Stimulated activated CD4-positive, alpha-beta T cell treated with anti-CD3 and anti-CD28 coated beads, TNF-alpha, amount 100 ng/mL, for 24 hours (primary cell): ENCODE data around the gene CUL7.
"Not testable (repeated sequence)": the region's sequence is repeated elsewhere in the genome, so short reads cannot be mapped to it uniquely, and the experiment has no call there.

Experiments used
- DNase-seq, 3 experiments: peaks; one replicate each; pipeline ENCODE4 v3.0.0-alpha.2; 2020; ENCODE audit warnings: low read depth in 3 of 3

The CUL7 gene

GRCh38 chr6:43045371-43045930 lies 8.2 kb downstream of the CUL7 start:
- no peak for DNase-seq

DNA sequence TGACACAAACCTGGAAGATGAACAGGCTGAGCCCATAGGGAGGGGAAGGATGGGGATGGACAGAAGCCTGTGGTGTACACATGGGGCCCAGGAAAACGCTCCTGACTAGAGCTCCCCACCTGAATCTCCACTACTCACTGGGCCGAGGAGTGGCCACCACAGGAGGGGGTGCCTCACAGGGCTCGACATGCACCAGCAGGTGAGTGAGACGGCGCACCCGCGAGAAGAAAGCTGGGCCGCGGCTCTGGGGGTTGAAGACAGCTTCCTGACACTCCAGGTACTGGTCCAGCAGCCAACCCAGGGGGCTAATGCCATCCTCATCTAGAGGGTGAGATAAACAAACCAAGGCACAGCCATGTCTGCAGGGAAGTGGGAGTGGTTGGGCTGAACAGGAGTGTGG lies 10.3 kb downstream of the CUL7 start:
- no peak for DNase-seq

- not testable (repeated sequence) for DNase-seq
Measured at GRCh38 chr6:43041475-43041874, 12.2 kb downstream of the CUL7 start.

DNA sequence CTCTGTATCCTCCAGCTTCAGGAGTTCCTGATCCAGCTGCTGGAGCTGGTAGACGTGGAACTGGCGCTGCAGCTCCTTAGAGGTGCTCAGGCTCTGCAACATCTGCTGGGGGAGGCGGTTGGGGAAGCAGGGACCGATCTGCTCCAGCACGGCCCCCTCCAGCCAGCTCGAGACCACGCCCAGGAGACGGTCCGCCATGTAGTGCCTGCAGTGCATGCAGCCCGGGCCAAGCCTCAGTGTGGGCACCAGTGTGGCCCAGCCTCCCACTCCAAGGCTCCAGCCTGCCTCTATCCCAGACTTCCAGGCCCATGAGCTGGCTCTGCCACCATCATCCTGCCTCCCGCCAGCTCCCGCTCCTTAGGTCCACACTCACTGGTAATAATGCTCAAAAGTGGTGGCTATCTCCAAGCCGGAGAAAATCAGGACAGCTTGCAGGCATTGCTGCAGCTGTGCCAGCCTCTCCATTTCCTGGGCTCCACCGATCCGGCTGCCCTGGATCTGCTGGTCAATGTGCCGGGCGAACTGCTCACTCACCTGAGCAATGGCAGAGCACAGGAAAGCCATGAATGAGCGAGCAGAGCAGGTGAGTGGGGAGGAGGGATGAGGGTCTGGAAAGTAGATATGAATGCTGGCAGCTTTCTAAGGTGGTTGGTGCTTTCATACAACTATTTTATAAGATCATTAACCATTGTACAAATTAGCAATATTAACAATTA lies 13.0 kb downstream of the CUL7 start:
- DNase-seq, result no peak

GRCh38 chr6:43038727-43039126 lies 14.9 kb downstream of the CUL7 start:
- no peak for DNase-seq

- DNase-seq, result no peak
Measured at GRCh38 chr6:43037706-43038105, 15.9 kb downstream of the CUL7 start.

DNA sequence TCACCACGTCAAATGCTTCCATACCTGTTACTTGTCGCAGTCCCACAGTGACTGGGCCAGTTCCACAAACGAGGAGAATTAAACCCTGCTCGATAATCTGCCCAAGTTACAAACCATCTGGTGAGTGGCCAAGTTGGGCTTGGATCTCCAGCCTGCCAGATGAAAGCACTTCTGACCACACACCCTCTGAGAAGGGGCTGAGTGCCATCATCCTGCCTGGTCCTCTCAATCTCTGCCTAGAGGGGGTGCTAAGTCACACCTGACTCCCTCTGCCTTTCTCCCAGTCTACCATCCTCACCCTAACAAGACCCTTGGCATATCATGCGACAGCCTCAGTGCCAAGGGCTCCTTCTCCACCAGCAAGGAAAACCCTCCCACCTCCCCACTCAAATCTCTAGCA lies 16.5 kb downstream of the CUL7 start:
- no peak for DNase-seq

GRCh38 chr6:43036712-43037111 lies 16.9 kb downstream of the CUL7 start:
- no peak for DNase-seq

DNA sequence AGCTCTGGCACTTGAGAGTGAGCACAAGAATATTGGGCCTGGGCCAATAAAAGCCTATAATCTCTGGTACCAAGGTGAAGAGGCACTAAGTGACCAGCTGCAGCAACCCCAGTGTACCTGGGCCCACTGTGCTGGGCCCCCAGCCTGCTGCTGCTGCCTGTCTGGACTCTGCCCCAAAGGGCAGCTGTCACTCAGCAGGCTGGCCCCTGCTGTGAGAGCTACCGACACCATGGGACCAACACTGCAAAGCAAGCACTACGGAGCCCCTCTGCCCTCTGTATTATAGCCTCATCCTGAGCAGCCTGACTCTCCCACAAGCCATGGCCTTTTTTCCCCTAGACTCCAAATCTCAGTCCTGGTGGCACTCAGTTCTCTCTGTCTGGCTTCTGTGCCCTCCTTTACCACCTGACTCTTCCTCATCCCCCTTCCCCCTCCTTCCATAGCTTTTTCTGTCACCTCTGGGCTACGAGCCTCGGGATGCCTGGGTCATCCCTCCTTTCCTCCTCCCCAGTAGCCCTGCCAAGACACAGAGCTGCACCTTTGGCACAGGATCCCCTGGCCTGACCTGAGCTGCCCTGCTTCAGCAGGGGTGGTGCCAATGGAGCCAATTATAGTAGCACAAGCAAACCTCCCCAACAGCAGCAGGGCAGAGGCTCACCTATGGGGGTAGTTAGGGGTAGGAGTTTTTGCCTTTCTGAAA lies 18.0 kb downstream of the CUL7 start:
- no peak for DNase-seq

- no peak for DNase-seq
Measured at GRCh38 chr6:43034190-43034525, 19.5 kb downstream of the CUL7 start.

GRCh38 chr6:43033496-43034189 lies 20.0 kb downstream of the CUL7 start:
- DNase-seq, result no peak

GRCh38 chr6:43032326-43032725 lies 21.3 kb downstream of the CUL7 start:
- DNase-seq, result no peak

GRCh38 chr6:43029120-43029519 lies 24.5 kb downstream of the CUL7 start:
- no peak for DNase-seq

DNA sequence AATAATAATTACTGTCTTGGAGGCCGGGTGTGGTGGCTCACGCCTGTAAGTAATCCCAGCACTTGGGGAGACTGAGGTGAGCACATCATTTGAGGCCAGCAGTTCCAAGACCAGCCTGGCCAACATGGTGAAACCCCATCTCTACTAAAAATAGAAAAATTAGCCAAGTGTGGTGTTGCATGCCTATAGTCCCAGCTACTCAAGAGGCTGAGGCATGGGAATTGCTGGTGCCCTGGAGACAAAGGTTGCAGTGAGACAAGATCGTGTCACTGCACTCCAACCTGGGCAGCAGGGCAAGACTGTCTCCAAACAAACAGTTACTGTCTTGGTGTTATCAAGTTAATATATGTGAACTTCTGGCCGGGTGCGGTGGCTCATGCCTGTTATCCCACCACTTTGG lies 27.3 kb downstream of the CUL7 start:
- DNase-seq, result no peak

GRCh38 chr6:43024436-43024835 lies 29.2 kb downstream of the CUL7 start:
- DNase-seq, result no peak

GRCh38 chr6:43021270-43022047 lies 32.2 kb downstream of the CUL7 start, which contains the start of gene RRP36:
TSS of gene RRP36 (plus strand) at chr6:43021623. CDS start at chr6:43021655, 32 bp downstream.
- DNase-seq, result peak; percentile 65 to 77 (median 65)

DNA sequence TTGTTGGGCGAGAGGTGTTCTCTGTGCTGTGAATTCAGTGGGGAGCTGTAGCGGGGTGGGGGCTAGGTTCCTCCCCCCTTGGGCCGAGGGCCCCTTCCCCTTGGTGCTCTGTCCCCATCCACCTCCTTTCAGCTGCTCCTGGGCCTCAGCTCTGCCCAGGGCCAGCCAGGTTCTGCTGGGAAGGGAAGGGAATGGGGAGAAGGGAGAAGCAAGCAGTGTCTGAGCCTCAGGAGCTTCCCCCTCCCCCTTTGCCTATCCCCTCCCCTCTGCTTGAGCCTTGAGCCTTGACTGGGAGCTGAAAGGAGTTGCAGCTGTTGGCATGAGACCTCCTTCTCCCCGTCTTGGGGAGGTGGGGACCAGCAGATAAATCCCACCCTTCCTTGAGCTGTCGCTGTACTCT lies 32.8 kb downstream of the CUL7 start:
- DNase-seq, result no peak

- DNase-seq, result no peak
Measured at GRCh38 chr6:43020052-43020705, 33.5 kb downstream of the CUL7 start.

DNA sequence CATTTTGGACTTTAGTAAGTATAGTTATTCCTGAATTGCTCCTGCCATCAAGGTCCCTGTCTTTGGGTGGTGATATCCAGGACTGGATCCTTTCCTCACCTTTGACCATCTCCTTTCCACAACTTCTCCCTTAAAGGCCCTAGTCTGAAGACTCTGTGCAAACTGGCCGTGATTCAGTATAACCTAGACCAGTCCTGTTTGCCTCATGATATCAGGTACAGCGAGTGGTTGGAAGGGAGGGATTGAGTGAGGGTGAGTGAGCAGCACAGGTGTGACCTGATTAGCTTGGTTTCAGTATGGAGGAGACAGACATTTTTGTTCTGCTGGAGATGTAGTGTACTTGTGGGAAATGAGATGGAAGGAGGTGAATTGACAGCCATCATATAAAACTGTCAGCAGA lies 34.5 kb downstream of the CUL7 start:
- DNase-seq, result no peak

DNA sequence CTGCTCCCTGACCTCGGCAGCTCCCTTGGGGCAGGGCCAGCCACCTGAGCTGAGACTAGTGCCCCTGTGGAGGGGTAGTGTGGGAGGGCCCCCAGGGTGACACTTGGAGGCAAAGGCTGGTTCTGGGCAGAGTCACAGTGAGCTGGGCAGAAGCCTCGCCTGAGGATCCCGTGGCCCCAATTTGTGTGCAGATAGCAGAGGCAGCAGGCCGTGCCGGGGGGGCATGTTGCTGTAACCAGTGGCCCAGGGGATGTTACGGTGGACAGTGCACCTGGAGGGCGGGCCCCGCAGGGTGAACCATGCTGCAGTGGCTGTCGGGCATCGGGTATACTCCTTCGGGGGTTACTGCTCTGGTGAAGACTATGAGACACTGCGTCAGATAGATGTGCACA lies 36.7 kb downstream of the CUL7 start:
- DNase-seq, result no peak

DNA sequence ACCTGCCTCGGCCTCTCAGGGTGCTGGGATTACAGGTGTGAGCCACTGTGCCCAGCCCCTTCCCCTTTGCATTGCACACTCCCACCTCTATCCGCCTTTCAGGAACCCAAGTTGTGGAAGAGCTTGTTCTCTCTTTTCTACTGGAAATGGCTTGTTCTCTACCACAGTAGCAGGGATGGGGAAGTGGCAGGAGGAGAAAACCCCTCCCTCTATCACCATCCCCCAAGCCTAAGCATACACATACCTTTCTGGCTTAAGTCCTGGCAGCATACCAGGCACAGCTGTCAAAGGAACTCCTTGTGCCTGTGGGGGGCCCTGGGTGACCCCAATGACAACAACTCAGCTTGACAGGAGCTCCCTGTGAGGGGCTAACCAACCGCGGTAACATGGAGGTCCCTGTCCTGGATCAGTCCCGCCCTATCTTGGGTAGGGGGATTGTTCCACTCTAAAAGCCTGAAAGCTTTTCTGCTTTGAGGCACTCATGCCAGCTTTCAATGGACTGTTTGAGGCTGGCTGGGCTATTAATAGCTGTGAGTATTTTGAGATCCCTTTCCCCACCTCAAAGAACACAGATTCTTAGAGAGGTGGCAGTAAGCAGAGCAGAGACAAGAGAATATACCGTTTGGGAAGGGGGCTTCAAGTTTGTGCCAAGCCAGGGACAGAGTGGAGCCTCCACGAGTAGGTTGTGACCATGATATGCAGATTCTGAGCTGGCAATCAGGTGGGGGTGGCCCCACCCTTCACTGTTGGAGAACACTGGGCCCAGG lies 37.3 kb downstream of the CUL7 start:
- DNase-seq, result no peak
